GM18873 (cell line): ENCODE measurements around the gene CPZ.
"Not testable (repeated sequence)": the region's sequence is repeated elsewhere in the genome, so short reads cannot be mapped to it uniquely, and the experiment has no call there.

Experiments
- ATAC-seq: cut with Tn5 transposase; IDR thresholded peaks from one replicate; pipeline ENCODE4 v1.9.1; 2021; ENCODE audit warnings: mild to moderate bottlenecking, moderate library complexity, moderate number of reproducible peaks; ENCODE audit not compliant: unreplicated experiment, low FRiP score

The CPZ gene

GRCh38 chr4:8648816-8649630 is 56.5 kb downstream of the CPZ start:
- ATAC-seq = no peak

GRCh38 chr4:8649631-8650361 is 57.2 kb downstream of the CPZ start:
- no peak for ATAC-seq

GRCh38 chr4:8651661-8652180 is 59.2 kb downstream of the CPZ start:
- ATAC-seq = no peak

- ATAC-seq = no peak
Observed at GRCh38 chr4:8652181-8653078, 59.9 kb downstream of the CPZ start.

GRCh38 chr4:8653326-8654000 is 60.9 kb downstream of the CPZ start:
- no peak for ATAC-seq

- not testable (repeated sequence) for ATAC-seq
Observed at GRCh38 chr4:8654139-8654538, 61.6 kb downstream of the CPZ start.

GRCh38 chr4:8655411-8656184 is 63.0 kb downstream of the CPZ start:
- no peak for ATAC-seq

- ATAC-seq = no peak
Observed at GRCh38 chr4:8656185-8656517, 63.6 kb downstream of the CPZ start.

- no peak for ATAC-seq
Observed at GRCh38 chr4:8656711-8657380, 64.3 kb downstream of the CPZ start.

GRCh38 chr4:8657381-8658088 is 65.0 kb downstream of the CPZ start:
- ATAC-seq = no peak

GRCh38 chr4:8662776-8663175 is 70.2 kb downstream of the CPZ start:
- no peak for ATAC-seq

GRCh38 chr4:8664031-8664805 is 71.7 kb downstream of the CPZ start:
- no peak for ATAC-seq

GRCh38 chr4:8664976-8665375 is 72.4 kb downstream of the CPZ start:
- ATAC-seq = no peak

- ATAC-seq = no peak
Observed at GRCh38 chr4:8665406-8666360, 73.1 kb downstream of the CPZ start.

GRCh38 chr4:8666581-8666980 is 74.0 kb downstream of the CPZ start:
- no peak for ATAC-seq
